CD14-positive monocyte (primary cell): ENCODE results near the gene PIKFYVE. TPM values are rescaled to one million over a fixed set of nuclear protein-coding genes. Genes with fewer than 3 reads are reported as not detected.
A peak's percentile ranks its signal among the peaks of the same experiment; 100 is the strongest.
"Not testable (repeated sequence)": the region's sequence is repeated elsewhere in the genome, so short reads cannot be mapped to it uniquely, and the experiment has no call there.

Source experiments
- DNase-seq, 3 donors: peaks; one replicate each; pipeline ENCODE4 v3.0.0-alpha.2; 2011 to 2022
- H2AFZ ChIP-seq: 2 replicates; pipeline ENCODE4 v1.6.0; 2012; ENCODE audit warnings: mild to moderate bottlenecking, low read depth, low read length, inconsistent platforms; ENCODE audit not compliant: insufficient read depth, poor library complexity, severe bottlenecking
- H3K27ac ChIP-seq, 2 donors: 1 replicate in 1 of 2; 2 replicates in 1 of 2; pipeline ENCODE4 v1.5.1; 2012 to 2013; ENCODE audit warnings: low read length in 2 of 2, control low read depth in 1 of 2, inconsistent platforms in 1 of 2, low read depth in 1 of 2, mild to moderate bottlenecking in 1 of 2
- H3K27me3 ChIP-seq, 2 donors: one replicate each; pipeline versions ENCODE4 v1.6.0 to v1.6.1; 2011 to 2013; ENCODE audit warnings: low read length in 2 of 2; ENCODE audit not compliant: control insufficient read depth in 2 of 2, insufficient read depth in 2 of 2
- H3K36me3 ChIP-seq, 2 donors: replicated peaks in 1 of 2; 1 replicate in 1 of 2; 2 replicates in 1 of 2; pipeline versions ENCODE4 v1.5.1 to v1.6.1; 2012 to 2013; ENCODE audit warnings: low read length in 2 of 2, control low read depth in 1 of 2, inconsistent platforms in 1 of 2, mild to moderate bottlenecking in 1 of 2; ENCODE audit not compliant: insufficient read depth in 2 of 2, control insufficient read depth in 1 of 2
- H3K4me1 ChIP-seq, 2 donors: 1 replicate in 1 of 2; 2 replicates in 1 of 2; pipeline versions ENCODE4 v1.5.1 to v1.6.1; 2012 to 2013; ENCODE audit warnings: low read length in 2 of 2, control low read depth in 1 of 2, inconsistent platforms in 1 of 2, mild to moderate bottlenecking in 1 of 2, moderate library complexity in 1 of 2; ENCODE audit not compliant: insufficient read depth in 2 of 2, control insufficient read depth in 1 of 2
- H3K4me2 ChIP-seq: replicated peaks from 2 replicates; pipeline ENCODE3; 2012; ENCODE audit warnings: low read length, moderate library complexity, mild to moderate bottlenecking; ENCODE audit not compliant: poor library complexity, severe bottlenecking; ENCODE audit errors: extremely low read depth
- H3K4me3 ChIP-seq, 3 experiments: fragments of 200-600 bp in 1 of 3; sonication (generic) in 1 of 3; replicated peaks in 1 of 3; 1 replicate in 2 of 3; 2 replicates in 1 of 3; pipeline ENCODE4 v1.5.1; 2011 to 2013; ENCODE audit warnings: low read length in 3 of 3, mild to moderate bottlenecking in 3 of 3, control low read depth in 2 of 3, low read depth in 2 of 3, inconsistent platforms in 1 of 3, moderate library complexity in 1 of 3
- H3K79me2 ChIP-seq: 2 replicates; pipeline ENCODE4 v1.6.0; 2012; ENCODE audit warnings: mild to moderate bottlenecking, control low read depth, inconsistent platforms, low read length, moderate library complexity; ENCODE audit not compliant: insufficient read depth
- H3K9ac ChIP-seq: 2 replicates; pipeline ENCODE4 v1.6.0; 2017; ENCODE audit warnings: low read length, mild to moderate bottlenecking; ENCODE audit not compliant: insufficient read depth, poor library complexity, severe bottlenecking
- H3K9me3 ChIP-seq, 2 donors: replicated peaks in 1 of 2; 1 replicate in 1 of 2; 2 replicates in 1 of 2; pipeline versions ENCODE4 v1.5.1 to v1.6.1; 2012 to 2013; ENCODE audit warnings: low read length in 2 of 2, control low read depth in 1 of 2; ENCODE audit not compliant: control insufficient read depth in 1 of 2, insufficient read depth in 1 of 2
- H4K20me1 ChIP-seq: 2 replicates; pipeline ENCODE4 v1.6.0; 2012; ENCODE audit warnings: mild to moderate bottlenecking, low read length, control low read depth, moderate library complexity; ENCODE audit not compliant: insufficient read depth
- H3K27ac Mint-ChIP-seq, 7 donors: one replicate each; pipeline ENCODE4 v1.8.0; 2020; ENCODE audit warnings: mild to moderate bottlenecking in 7 of 7, mixed read lengths in 7 of 7, moderate library complexity in 6 of 7, inconsistent platforms in 2 of 7
- H3K27me3 Mint-ChIP-seq, 3 donors: one replicate each; pipeline ENCODE4 v1.8.0; 2021 to 2022; ENCODE audit warnings: low read depth in 3 of 3, mild to moderate bottlenecking in 3 of 3, mixed read lengths in 3 of 3, moderate library complexity in 3 of 3, inconsistent platforms in 1 of 3
- H3K36me3 Mint-ChIP-seq, 2 donors: one replicate each; pipeline ENCODE4 v1.8.0; 2020; ENCODE audit warnings: mixed read lengths in 2 of 2, inconsistent platforms in 1 of 2, mild to moderate bottlenecking in 1 of 2
- H3K4me1 Mint-ChIP-seq: one replicate; pipeline ENCODE4 v1.8.0; 2020; ENCODE audit warnings: mild to moderate bottlenecking, mixed read lengths
- H3K4me3 Mint-ChIP-seq, 2 donors: one replicate each; pipeline ENCODE4 v1.8.0; 2020; ENCODE audit warnings: mild to moderate bottlenecking in 2 of 2, mixed read lengths in 2 of 2, moderate library complexity in 1 of 2
- H3K9me3 Mint-ChIP-seq, 7 donors: one replicate each; pipeline ENCODE4 v1.8.0; 2020 to 2022; ENCODE audit warnings: mixed read lengths in 7 of 7, mild to moderate bottlenecking in 6 of 7, moderate library complexity in 6 of 7, inconsistent platforms in 2 of 7
- WGBS: methylation state at CpG from one replicate; pipeline ENCODE4 v1.1.5; 2013; ENCODE audit warnings: missing lambda C conversion rate; ENCODE audit not compliant: insufficient coverage; 5-methylcytosine and 5-hydroxymethylcytosine counted together
- intact Hi-C, 2 donors: fragments of 100-400 bp; cut with micrococcal nuclease; formaldehyde crosslinking; loops; one replicate each; pipeline versions ENCODE4 v1.15.0 to v1.15.1; 2023
- polyA plus RNA-seq, 3 donors: library from polyadenylated mRNA; depleted of rRNA in 1 of 3; unstranded in 2 of 3; stranded (reverse) in 1 of 3; fragments of 300-500 nt in 2 of 3; fragments of >200 nt in 1 of 3; fragmentation: Illumina TruSeq in 2 of 3; gene quantifications; 1 replicate in 2 of 3; 2 replicates in 1 of 3; pipeline ENCODE4 v1.2.3, GENCODE V29; 2012 to 2021
- TF ChIP-seq, protein P1 (sequence below): fragments of 200-600 bp; IDR thresholded peaks from one replicate; pipeline ENCODE4 v1.8.0; 2022; ENCODE audit warnings: antibody characterized with exemption, mild to moderate bottlenecking

Gene PIKFYVE
- polyA plus RNA-seq, 3 donors, result 3.5 to 17.6 (median 6.2) TPM

DNA sequence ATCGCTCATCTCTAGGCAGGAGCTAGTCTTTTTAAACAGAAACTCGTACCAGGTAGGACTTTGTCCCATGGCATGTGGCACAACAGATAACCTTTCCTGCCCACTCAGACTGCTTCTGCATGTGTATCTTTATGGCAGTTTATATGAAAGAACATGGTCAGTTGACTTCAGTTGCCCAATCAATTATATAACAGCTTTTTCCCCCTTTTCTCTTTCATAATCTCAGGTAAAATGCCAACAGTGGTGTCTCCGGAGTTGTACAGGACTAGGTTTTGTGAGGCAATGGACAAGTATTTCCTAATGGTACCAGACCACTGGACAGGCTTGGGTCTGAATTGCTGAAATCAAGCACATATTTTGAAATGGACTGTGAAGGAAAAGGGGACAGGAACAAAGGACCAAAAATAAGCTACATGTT is 88.9 kb downstream of the PIKFYVE start:
- TF ChIP-seq, protein P1, sequence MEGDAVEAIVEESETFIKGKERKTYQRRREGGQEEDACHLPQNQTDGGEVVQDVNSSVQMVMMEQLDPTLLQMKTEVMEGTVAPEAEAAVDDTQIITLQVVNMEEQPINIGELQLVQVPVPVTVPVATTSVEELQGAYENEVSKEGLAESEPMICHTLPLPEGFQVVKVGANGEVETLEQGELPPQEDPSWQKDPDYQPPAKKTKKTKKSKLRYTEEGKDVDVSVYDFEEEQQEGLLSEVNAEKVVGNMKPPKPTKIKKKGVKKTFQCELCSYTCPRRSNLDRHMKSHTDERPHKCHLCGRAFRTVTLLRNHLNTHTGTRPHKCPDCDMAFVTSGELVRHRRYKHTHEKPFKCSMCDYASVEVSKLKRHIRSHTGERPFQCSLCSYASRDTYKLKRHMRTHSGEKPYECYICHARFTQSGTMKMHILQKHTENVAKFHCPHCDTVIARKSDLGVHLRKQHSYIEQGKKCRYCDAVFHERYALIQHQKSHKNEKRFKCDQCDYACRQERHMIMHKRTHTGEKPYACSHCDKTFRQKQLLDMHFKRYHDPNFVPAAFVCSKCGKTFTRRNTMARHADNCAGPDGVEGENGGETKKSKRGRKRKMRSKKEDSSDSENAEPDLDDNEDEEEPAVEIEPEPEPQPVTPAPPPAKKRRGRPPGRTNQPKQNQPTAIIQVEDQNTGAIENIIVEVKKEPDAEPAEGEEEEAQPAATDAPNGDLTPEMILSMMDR, result no peak
- Histone ChIP-seq H3K4me3 (no peak overlapping the region), H3K79me2 (no peaks in the 10 kb centered on the region), H4K20me1 (no peaks in the 10 kb centered on the region), H3K9me3 (peaks cover 0 to 9% of the 10 kb centered on the region in 2 donors), H3K27me3 (no peaks in the 10 kb centered on the region), H3K36me3 (peaks cover 74 to 89% of the 10 kb centered on the region in 2 donors), H3K4me1 (no peaks in the 10 kb centered on the region), H3K4me2 (no peak overlapping the region), H2AFZ (no peak overlapping the region), H3K9ac (no peak overlapping the region), H3K27ac (no peak overlapping the region)
- Mint-ChIP-seq H3K4me1 (peaks cover 2% of the 10 kb centered on the region), H3K36me3 (peaks cover 66 to 75% of the 10 kb centered on the region in 2 donors), H3K27ac (peak overlapping the region in 2 of 7 donors; percentile 29 to 43), H3K27me3 (no peaks in the 10 kb centered on the region), H3K9me3 (peaks cover 0 to 7% (median 5%) of the 10 kb centered on the region in 7 donors), H3K4me3 (no peak overlapping the region)
- intact Hi-C loops, result no loop called here
- DNase-seq, result no peak
- 29% methylated on average over 1 of the region's 3 CpGs for WGBS

DNA sequence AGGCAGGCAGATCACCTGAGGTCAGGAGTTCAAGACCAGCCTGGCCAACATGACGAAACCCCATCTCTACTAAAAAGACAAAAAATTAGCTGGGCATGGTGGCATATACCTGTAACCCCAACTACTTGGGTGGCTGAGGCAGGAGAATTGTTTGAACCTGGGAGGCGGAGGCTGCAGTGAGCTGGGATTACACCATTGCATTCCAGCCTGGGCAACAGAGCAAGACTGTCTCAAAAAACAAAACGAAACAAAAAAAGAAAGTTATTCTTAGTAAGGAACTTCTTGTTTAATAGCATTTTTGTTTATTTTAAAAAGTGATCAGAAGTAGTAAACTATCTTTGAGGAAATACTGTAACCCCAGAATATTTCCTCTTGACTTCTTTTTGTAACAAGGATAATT is 90.4 kb downstream of the PIKFYVE start:
- peaks cover 0 to 12% (median 5%) of the 10 kb centered on the region in 7 donors for H3K9me3 Mint-ChIP-seq
- H3K4me3 ChIP-seq, H4K20me1 ChIP-seq, H3K4me1 Mint-ChIP-seq, H3K4me2 ChIP-seq, H3K27ac ChIP-seq, H3K4me3 Mint-ChIP-seq, H3K79me2 ChIP-seq, H3K27me3 Mint-ChIP-seq, H3K27me3 ChIP-seq, H2AFZ ChIP-seq, intact Hi-C loops, H3K9ac ChIP-seq, DNase-seq, H3K4me1 ChIP-seq: not testable (repeated sequence)
- H3K9me3 ChIP-seq, result peaks cover 0 to 16% of the 10 kb centered on the region in 2 donors
- peak overlapping the region in 1 of 7 donors; percentile 54 for H3K27ac Mint-ChIP-seq
- peaks cover 55 to 69% of the 10 kb centered on the region in 2 donors for H3K36me3 Mint-ChIP-seq
- peaks cover 60 to 75% of the 10 kb centered on the region in 2 donors for H3K36me3 ChIP-seq
- WGBS, result no CpG with 5 or more reads among the region's 3 CpGs
